GM19395 (cell line): ENCODE results near the gene CDSN.
"Not testable (repeated sequence)": the region's sequence is repeated elsewhere in the genome, so short reads cannot be mapped to it uniquely, and the experiment has no call there.

Source experiments
- ATAC-seq: cut with Tn5 transposase; IDR thresholded peaks from one replicate; pipeline ENCODE4 v1.9.1; 2021; ENCODE audit warnings: mild to moderate bottlenecking, moderate library complexity; ENCODE audit not compliant: unreplicated experiment

The CDSN gene

GRCh38 chr6:31090973-31091364 lies 29.3 kb downstream of the CDSN start:
- no peak for ATAC-seq

GRCh38 chr6:31090275-31090972 lies 29.8 kb downstream of the CDSN start:
- ATAC-seq = no peak

DNA sequence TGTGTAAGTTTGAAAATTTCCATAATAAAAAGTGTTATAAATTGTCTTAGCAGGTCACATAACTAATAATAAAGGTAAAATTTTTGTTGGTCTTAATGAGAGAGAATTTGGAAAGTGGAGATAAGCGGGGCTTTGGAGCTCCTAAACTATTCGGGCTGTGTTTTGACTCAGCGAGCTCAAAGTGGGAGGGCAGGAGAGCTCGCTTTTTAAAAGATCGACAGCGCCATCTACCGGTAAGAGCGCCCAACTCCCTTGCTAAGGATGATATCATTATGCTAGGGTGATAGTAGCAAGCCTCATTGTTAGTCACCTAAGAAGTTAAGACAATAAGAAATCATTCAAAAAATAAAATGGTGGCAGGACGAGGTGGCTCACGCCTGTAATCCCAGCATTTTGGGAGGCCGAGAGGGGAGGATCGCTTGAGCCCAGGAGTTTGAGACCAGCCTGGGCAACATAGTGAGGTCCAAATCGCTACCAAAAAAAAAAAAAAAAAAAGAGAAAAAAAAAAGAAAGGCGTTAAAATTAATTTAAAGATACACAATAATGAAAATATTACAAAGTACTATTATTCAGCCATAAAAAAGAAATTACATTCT lies 32.7 kb downstream of the CDSN start:
- ATAC-seq = no peak

DNA sequence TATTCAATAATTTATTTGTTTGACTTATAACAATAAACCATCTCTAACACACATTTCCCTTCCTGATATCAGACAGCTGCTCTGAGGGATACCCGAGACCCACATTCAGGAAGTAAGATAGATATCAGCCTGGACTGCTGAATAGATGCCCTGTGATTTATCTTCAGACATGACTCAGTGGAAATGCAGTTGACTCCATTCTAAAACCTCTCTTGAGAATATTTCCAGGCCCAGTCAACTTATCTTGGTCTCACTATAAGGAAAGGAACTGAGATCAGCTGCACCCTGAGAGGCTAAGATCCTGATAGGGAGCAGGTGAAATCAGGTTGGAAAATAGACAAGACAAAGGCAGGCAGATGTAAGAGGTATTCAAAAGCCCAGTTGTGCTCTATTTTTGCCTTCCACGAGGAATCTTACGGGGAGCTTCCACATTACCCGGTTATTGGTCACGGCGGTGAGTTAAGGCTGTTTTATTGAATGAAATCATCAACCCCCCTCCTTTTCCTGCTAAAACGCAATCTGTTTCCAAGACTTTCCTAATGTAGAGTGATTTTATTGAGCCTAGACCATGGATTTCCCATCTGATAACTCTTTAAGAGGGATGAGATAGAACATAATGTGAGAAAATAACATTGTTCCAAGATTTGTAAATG lies 33.3 kb downstream of the CDSN start:
- ATAC-seq = no peak

- ATAC-seq = no peak
Measured at GRCh38 chr6:31083742-31084354, 36.4 kb downstream of the CDSN start.

DNA sequence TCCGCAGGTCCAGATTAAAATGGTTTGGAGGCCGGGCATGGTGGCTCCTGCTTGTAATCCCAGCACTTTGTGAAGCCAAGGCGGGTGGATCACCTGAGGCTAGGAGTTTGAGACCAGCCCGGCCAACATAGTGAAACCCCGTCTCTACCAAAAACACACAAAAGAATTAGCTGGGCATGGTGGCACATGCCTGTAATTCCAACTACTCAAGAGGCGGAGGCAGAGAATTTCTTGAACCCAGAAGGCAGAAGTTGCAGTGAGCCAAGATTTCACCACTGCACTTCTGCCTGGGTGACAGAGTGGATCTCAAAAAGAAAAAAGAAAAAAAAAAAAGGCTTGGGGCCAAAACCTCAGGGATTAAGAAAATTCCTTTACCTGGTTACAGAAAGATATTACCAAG lies 38.4 kb downstream of the CDSN start:
- no peak for ATAC-seq

- no peak for ATAC-seq
Measured at GRCh38 chr6:31079656-31080261, 40.5 kb downstream of the CDSN start.

DNA sequence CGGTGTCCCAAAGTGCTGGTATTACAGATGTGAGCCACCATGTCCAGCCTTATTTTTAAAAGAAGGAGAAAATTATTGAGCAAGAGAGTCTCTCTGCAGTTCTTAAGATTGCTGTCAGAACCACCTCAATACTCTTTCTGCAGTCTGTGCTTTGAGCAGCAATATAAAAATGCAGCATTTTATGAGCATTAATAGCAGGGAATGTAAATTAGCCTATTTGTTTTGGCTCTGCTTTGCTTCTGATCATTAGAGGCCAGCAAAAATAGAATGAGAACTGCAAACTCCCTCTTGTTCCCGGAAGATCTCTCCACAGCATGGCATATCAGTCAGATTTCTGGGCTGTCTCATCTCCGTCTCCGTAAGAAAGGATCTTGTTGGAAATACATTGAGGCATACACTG lies 43.6 kb downstream of the CDSN start:
- ATAC-seq = no peak

- ATAC-seq = no peak
Measured at GRCh38 chr6:31075528-31075927, 44.7 kb downstream of the CDSN start.

DNA sequence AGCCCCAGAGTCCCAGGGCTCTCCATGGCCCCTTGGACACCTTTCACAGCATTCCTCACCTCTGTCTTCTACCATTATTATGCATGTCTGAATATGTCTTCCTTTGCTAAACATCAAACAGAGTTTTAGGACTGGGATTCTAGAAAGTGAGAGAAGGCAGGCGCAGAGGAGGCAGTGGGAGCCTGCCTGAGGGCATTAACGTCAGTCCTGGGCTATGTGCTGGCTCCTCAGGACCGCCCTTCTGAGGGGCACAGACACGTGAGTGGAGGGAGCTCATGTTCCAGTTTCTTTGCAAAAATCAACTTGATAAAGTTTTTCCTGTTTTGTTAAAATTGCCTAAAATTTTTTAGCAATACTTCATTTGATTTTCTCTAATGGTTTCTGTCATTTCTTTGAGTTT lies 45.8 kb downstream of the CDSN start:
- ATAC-seq = no peak

- ATAC-seq = no peak
Measured at GRCh38 chr6:31070711-31071197, 49.5 kb downstream of the CDSN start.

DNA sequence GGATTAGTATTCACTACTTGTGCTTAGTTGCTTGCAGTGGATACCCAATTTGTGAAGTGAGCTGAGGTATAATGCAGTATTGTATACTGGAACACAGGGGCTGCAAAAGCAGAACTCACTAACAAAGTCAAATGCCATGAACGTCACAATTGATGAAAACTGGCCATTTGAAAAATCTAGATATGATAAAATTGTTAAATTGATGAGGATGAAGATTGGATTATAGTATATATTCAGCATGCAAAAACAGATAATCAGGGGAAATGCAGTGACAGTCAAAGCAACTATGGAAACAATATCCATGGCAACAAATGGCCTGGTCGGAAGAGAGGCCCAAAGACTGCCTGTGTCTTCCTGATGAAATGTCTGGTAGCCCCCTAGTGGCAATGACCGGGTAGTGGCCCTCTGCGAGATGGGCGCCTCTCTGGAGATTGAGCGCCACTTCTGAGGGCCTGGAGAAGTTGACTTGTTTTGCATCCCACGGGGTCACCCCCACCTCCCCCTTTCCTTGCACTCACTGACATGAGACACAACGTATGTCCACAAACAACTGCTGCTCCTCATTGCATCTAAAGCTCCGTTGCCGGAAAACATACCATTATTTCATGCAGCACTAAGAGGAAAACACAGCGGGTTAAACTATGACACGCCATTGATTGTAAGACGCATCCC lies 51.4 kb downstream of the CDSN start:
- no peak for ATAC-seq

GRCh38 chr6:31067891-31068668 lies 52.2 kb downstream of the CDSN start:
- not testable (repeated sequence) for ATAC-seq

DNA sequence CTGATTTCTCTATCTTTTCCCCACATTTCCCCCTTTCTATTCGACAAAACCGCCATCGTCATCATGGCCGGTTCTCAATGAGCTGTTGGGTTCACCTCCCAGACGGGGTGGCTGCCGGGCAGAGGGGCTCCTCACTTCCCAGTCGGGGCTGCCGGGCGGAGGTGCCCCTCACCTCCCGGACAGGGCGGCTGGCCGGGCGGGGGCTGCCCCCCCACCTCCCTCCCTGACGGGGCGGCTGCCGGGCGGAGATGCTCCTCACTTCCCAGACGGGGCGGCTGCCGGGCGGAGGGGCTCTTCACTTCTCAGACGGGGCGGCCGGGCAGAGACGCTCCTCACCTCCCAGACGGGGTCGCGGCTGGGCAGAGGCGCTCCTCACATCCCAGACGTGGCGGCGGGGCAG lies 53.2 kb downstream of the CDSN start:
- not testable (repeated sequence) for ATAC-seq

DNA sequence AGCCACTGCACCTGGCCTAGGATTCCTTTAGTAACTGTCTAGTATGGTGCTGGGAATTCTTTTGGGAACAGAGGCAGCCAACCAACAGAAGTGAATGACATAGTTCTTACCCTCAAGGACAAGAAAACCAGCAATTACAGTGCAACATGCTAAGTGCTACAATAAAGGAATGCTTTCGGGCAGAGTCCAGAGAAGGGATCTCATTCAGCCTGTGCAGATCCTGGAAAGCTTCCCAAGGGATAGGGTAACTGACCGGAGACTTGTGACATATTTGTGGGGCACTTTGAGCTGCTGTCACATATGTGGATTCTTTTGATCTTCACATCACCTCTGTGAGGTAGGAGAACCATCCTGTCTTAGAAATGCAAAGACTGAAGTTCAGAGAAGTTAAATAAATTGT lies 54.7 kb downstream of the CDSN start:
- no peak for ATAC-seq
